ENCODE data around the gene TMED10.

Gene TMED10

DNA sequence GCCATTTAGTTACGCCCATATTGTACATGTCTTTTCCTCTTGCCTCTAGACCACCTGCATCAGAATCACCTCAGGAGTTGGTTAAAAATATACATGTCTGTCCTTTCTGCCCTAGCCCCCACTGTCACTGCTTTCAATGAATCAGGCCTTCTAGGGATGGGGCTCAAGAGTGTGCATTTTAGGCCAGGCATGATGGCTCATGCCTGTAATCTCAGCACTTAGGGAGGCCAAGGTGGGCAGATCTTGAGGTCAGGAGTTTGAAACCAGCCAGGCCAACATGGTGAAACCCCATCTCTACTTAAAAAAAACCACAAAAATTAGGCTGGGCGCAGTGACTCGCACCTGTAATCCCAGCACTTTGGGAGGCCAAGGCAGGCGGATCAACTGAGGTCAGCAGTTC, 13.6 kb upstream of the TMED10 start:
- H4K8ac ChIP-seq (ENCODE audit: low read depth, low read length) = no peak overlapping the region
- H3K23ac ChIP-seq (ENCODE audit: low read length) = no peak overlapping the region
- no peaks in the 10 kb centered on the region for H3K36me3 ChIP-seq (ENCODE audit: control insufficient read depth, insufficient read depth, low read length)
- no peak overlapping the region for H2BK120ac ChIP-seq (ENCODE audit: low read depth, low read length)
- H2BK5ac ChIP-seq (ENCODE audit: low read length) = no peak overlapping the region
- no CpG with 5 or more reads among the region's 4 CpGs for WGBS (ENCODE audit: extremely low coverage, insufficient coverage, low lambda C conversion rate)
- H2AK5ac ChIP-seq (ENCODE audit: low read length) = no peak overlapping the region
- no peaks in the 10 kb centered on the region for H3K79me2 ChIP-seq (ENCODE audit: control insufficient read depth, insufficient read depth, low read length)
- H3K4ac ChIP-seq (ENCODE audit: low read depth, low read length) = no peak overlapping the region
- no peak overlapping the region for H3K18ac ChIP-seq (ENCODE audit: low read length)
- H3K56ac ChIP-seq (ENCODE audit: low read length) = no peak overlapping the region
- no peak overlapping the region for H2BK15ac ChIP-seq (replicated peaks; ENCODE audit: low read depth)
- H3K4me1 ChIP-seq (ENCODE audit: control insufficient read depth, low read depth, low read length) = no peaks in the 10 kb centered on the region
- no peak overlapping the region for H3K9ac ChIP-seq (ENCODE audit: low read length)
- H3K4me3 ChIP-seq (ENCODE audit: low read length) = no peak overlapping the region
- no peaks in the 10 kb centered on the region for H3K27me3 ChIP-seq (ENCODE audit: insufficient read depth, low read length, poor library complexity)
- H3K79me1 ChIP-seq (ENCODE audit: low read length) = no peaks in the 10 kb centered on the region
- no peak overlapping the region for H3K27ac ChIP-seq (ENCODE audit: low read depth, low read length)
- H3K4me2 ChIP-seq (ENCODE audit: low read length) = no peak overlapping the region
- no peak overlapping the region for H4K5ac ChIP-seq (ENCODE audit: low read length)
- DNase-seq = no peak

DNA sequence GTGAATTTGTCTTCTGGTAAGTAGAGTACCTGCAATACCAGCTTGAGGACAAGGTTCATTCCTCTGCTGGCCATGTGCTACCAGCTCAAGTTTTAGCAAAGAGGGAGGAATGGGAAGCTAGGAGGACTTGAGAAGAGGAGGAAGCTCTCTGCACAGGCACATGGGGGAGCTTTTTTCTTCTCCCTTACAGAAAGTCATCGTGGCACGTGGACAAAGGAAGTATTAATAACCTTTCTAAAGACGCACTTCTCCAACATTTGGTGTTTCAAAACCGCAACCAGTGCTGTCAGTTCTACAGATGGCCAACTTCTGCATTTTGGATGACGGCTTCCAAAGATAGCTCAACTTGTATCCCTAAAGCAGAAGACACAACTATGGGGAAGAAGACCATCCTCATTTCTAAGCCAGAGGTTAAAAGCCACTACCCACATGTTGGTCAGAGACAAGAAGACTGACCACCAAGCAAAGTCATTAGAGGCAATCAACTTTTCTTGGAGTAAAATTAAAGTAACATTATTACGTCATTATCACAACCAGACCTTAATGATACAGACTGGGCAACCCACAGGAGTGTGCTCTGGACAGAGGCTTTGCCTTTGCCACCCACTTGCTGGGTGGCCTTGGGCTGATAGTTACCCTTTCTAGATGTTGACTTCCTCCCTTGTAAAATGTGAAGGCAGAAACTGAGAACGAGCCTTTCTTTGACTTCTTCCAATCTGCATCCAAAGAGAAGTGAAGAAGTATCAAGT, 12.3 kb upstream of the TMED10 start:
- H3K18ac ChIP-seq (ENCODE audit: low read length) = no peak overlapping the region
- no peak overlapping the region for H2BK120ac ChIP-seq (ENCODE audit: low read depth, low read length)
- H3K27me3 ChIP-seq (ENCODE audit: insufficient read depth, low read length, poor library complexity) = no peaks in the 10 kb centered on the region
- no CpG with 5 or more reads among the region's 7 CpGs for WGBS (ENCODE audit: extremely low coverage, insufficient coverage, low lambda C conversion rate)
- no peaks in the 10 kb centered on the region for H3K79me2 ChIP-seq (ENCODE audit: control insufficient read depth, insufficient read depth, low read length)
- H3K4ac ChIP-seq (ENCODE audit: low read depth, low read length) = no peak overlapping the region
- H3K36me3 ChIP-seq (ENCODE audit: control insufficient read depth, insufficient read depth, low read length) = no peaks in the 10 kb centered on the region
- H2AK5ac ChIP-seq (ENCODE audit: low read length) = no peak overlapping the region
- H2BK5ac ChIP-seq (ENCODE audit: low read length) = no peak overlapping the region
- no peak overlapping the region for H3K56ac ChIP-seq (ENCODE audit: low read length)
- no peak overlapping the region for H3K23ac ChIP-seq (ENCODE audit: low read length)
- H3K4me3 ChIP-seq (ENCODE audit: low read length) = no peak overlapping the region
- no peaks in the 10 kb centered on the region for H3K4me1 ChIP-seq (ENCODE audit: control insufficient read depth, low read depth, low read length)
- H3K9ac ChIP-seq (ENCODE audit: low read length) = no peak overlapping the region
- no peak overlapping the region for H4K8ac ChIP-seq (ENCODE audit: low read depth, low read length)
- no peak overlapping the region for H4K5ac ChIP-seq (ENCODE audit: low read length)
- H3K4me2 ChIP-seq (ENCODE audit: low read length) = no peak overlapping the region
- DNase-seq = no peak
- no peak overlapping the region for H3K27ac ChIP-seq (ENCODE audit: low read depth, low read length)
- no peaks in the 10 kb centered on the region for H3K79me1 ChIP-seq (ENCODE audit: low read length)
- H2BK15ac ChIP-seq (replicated peaks; ENCODE audit: low read depth) = no peak overlapping the region

DNA sequence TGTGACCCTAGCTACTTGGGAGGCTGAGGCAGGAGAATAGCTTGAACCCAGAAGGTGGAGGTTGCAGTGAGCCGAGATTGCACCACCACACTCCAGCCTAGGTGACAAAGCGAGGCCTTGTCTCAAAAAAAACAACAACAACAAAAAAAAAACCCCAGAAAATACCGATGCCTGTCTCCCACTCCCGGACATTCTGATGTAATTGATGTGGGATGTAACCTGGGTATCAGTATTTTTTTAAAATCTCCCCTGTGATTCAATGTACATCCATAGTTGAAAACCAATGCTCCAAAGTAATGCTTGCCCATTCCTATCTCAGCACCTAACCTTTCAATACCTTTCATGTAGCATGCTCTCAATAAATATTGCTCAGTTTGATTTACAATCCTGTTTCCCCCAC, 11.7 kb upstream of the TMED10 start:
- Histone ChIP-seq H3K23ac (ENCODE audit: low read length) (no peak overlapping the region), H2BK5ac (ENCODE audit: low read length) (no peak overlapping the region), H3K36me3 (ENCODE audit: control insufficient read depth, insufficient read depth, low read length) (no peaks in the 10 kb centered on the region), H3K79me1 (ENCODE audit: low read length) (no peaks in the 10 kb centered on the region), H3K9ac (ENCODE audit: low read length) (no peak overlapping the region), H3K18ac (ENCODE audit: low read length) (no peak overlapping the region), H4K8ac (ENCODE audit: low read depth, low read length) (no peak overlapping the region), H2BK15ac (replicated peaks; ENCODE audit: low read depth) (no peak overlapping the region), H3K79me2 (ENCODE audit: control insufficient read depth, insufficient read depth, low read length) (no peaks in the 10 kb centered on the region), H3K4me1 (ENCODE audit: control insufficient read depth, low read depth, low read length) (no peaks in the 10 kb centered on the region), H3K4me3 (ENCODE audit: low read length) (no peak overlapping the region), H3K56ac (ENCODE audit: low read length) (no peak overlapping the region), H3K4me2 (ENCODE audit: low read length) (no peak overlapping the region), H3K27ac (ENCODE audit: low read depth, low read length) (no peak overlapping the region), H2AK5ac (ENCODE audit: low read length) (no peak overlapping the region), H2BK120ac (ENCODE audit: low read depth, low read length) (no peak overlapping the region), H4K5ac (ENCODE audit: low read length) (no peak overlapping the region), H3K27me3 (ENCODE audit: insufficient read depth, low read length, poor library complexity) (no peaks in the 10 kb centered on the region), H3K4ac (ENCODE audit: low read depth, low read length) (no peak overlapping the region)
- no peak for DNase-seq
- no CpG with 5 or more reads among the region's 4 CpGs for WGBS (ENCODE audit: extremely low coverage, insufficient coverage, low lambda C conversion rate)

DNA sequence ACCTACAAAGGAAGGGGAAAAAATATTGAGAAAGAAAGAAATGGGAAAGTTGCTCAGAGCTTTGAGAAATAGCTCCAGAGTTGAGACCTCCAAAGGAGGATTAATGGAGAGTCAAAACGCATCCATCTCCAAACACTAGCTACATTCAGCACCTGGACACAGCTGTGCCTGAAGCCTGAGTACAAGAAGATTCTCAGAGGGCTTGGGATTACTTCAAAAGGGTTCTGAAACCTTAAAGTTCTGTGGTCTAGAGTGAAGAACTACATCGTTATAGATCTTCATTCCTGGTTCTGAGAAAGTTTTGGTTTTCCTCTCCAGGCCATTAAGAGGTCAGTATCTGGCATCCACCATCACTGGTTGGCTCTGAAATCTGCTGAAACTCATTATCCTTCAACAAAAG, 10.5 kb upstream of the TMED10 start:
- no peak overlapping the region for H2BK120ac ChIP-seq (ENCODE audit: low read depth, low read length)
- no peak overlapping the region for H4K5ac ChIP-seq (ENCODE audit: low read length)
- no peak overlapping the region for H3K18ac ChIP-seq (ENCODE audit: low read length)
- H2AK5ac ChIP-seq (ENCODE audit: low read length) = no peak overlapping the region
- no peaks in the 10 kb centered on the region for H3K79me1 ChIP-seq (ENCODE audit: low read length)
- H2BK5ac ChIP-seq (ENCODE audit: low read length) = no peak overlapping the region
- H3K36me3 ChIP-seq (ENCODE audit: control insufficient read depth, insufficient read depth, low read length) = no peaks in the 10 kb centered on the region
- H3K4ac ChIP-seq (ENCODE audit: low read depth, low read length) = no peak overlapping the region
- no peaks in the 10 kb centered on the region for H3K79me2 ChIP-seq (ENCODE audit: control insufficient read depth, insufficient read depth, low read length)
- no peaks in the 10 kb centered on the region for H3K27me3 ChIP-seq (ENCODE audit: insufficient read depth, low read length, poor library complexity)
- WGBS (ENCODE audit: extremely low coverage, insufficient coverage, low lambda C conversion rate) = no CpG with 5 or more reads among the region's 2 CpGs
- no peak overlapping the region for H3K23ac ChIP-seq (ENCODE audit: low read length)
- H4K8ac ChIP-seq (ENCODE audit: low read depth, low read length) = no peak overlapping the region
- H3K4me2 ChIP-seq (ENCODE audit: low read length) = no peak overlapping the region
- no peaks in the 10 kb centered on the region for H3K4me1 ChIP-seq (ENCODE audit: control insufficient read depth, low read depth, low read length)
- no peak overlapping the region for H3K27ac ChIP-seq (ENCODE audit: low read depth, low read length)
- no peak overlapping the region for H2BK15ac ChIP-seq (replicated peaks; ENCODE audit: low read depth)
- no peak for DNase-seq
- no peak overlapping the region for H3K4me3 ChIP-seq (ENCODE audit: low read length)
- H3K9ac ChIP-seq (ENCODE audit: low read length) = no peak overlapping the region
- no peak overlapping the region for H3K56ac ChIP-seq (ENCODE audit: low read length)

- Histone ChIP-seq H2BK15ac (replicated peaks; ENCODE audit: low read depth) (no peak overlapping the region), H3K79me1 (ENCODE audit: low read length) (no peaks in the 10 kb centered on the region), H3K56ac (ENCODE audit: low read length) (no peak overlapping the region), H4K8ac (ENCODE audit: low read depth, low read length) (no peak overlapping the region), H2BK120ac (ENCODE audit: low read depth, low read length) (no peak overlapping the region), H3K4me2 (ENCODE audit: low read length) (no peak overlapping the region), H3K36me3 (ENCODE audit: control insufficient read depth, insufficient read depth, low read length) (no peaks in the 10 kb centered on the region), H3K79me2 (ENCODE audit: control insufficient read depth, insufficient read depth, low read length) (no peaks in the 10 kb centered on the region), H3K27ac (ENCODE audit: low read depth, low read length) (no peak overlapping the region), H3K4ac (ENCODE audit: low read depth, low read length) (no peak overlapping the region), H2AK5ac (ENCODE audit: low read length) (no peak overlapping the region), H3K9ac (ENCODE audit: low read length) (no peak overlapping the region), H3K27me3 (ENCODE audit: insufficient read depth, low read length, poor library complexity) (no peaks in the 10 kb centered on the region), H3K4me3 (ENCODE audit: low read length) (no peak overlapping the region), H3K4me1 (ENCODE audit: control insufficient read depth, low read depth, low read length) (no peaks in the 10 kb centered on the region), H3K23ac (ENCODE audit: low read length) (no peak overlapping the region), H4K5ac (ENCODE audit: low read length) (no peak overlapping the region), H3K18ac (ENCODE audit: low read length) (no peak overlapping the region), H2BK5ac (ENCODE audit: low read length) (no peak overlapping the region)
- no peak for DNase-seq
- WGBS (ENCODE audit: extremely low coverage, insufficient coverage, low lambda C conversion rate) = no CpG with 5 or more reads among the region's 7 CpGs
These were observed 9.0 kb upstream of the TMED10 start for GRCh38 chr14:75185251-75186040.
